SK-N-SH (cell line): Measurements from ENCODE around the gene PTMS.

Experiments
- CTCF ChIP-seq: fragments of 200-600 bp; sonication (generic); IDR thresholded peaks from 2 replicates; pipeline ENCODE4 v1.6.1; 2017; ENCODE audit warnings: antibody characterized with exemption, mild to moderate bottlenecking, moderate library complexity
- EP300 ChIP-seq, 2 experiments: IDR thresholded peaks; 2 replicates each; pipeline versions ENCODE4 v1.4.0 to v1.6.1; 2012; ENCODE audit warnings: borderline replicate concordance in 1 of 2, low read depth in 1 of 2, low read length in 1 of 2
- GATA2 ChIP-seq: sonication (generic); formaldehyde crosslinking; IDR thresholded peaks from 2 replicates; pipeline ENCODE4 v1.5.0; 2020; ENCODE audit warnings: mild to moderate bottlenecking, missing genetic modification reagents
- POLR2AphosphoS5 ChIP-seq: IDR thresholded peaks from 2 replicates; pipeline ENCODE4 v1.6.1; 2012; ENCODE audit warnings: low read depth, low read length
- SIN3A ChIP-seq: IDR thresholded peaks from 2 replicates; pipeline ENCODE4 v1.6.1; 2012; ENCODE audit warnings: low read depth, mild to moderate bottlenecking, low read length, moderate library complexity, borderline replicate concordance
- TAF1 ChIP-seq: IDR thresholded peaks from 2 replicates; pipeline ENCODE4 v1.6.1; 2012; ENCODE audit warnings: low read depth, mild to moderate bottlenecking, low read length, moderate library complexity, borderline replicate concordance
- TF ChIP-seq, protein P1 (sequence below): IDR thresholded peaks from 2 replicates; pipeline ENCODE4 v1.6.1; 2012; ENCODE audit warnings: mild to moderate bottlenecking, low read depth, low read length, moderate library complexity
- TF ChIP-seq, protein P2 (sequence below): IDR thresholded peaks from 2 replicates; pipeline ENCODE4 v1.4.0; 2012; ENCODE audit warnings: low read depth

- no peak for TF ChIP-seq CTCF
- TF ChIP-seq SIN3A: no peak
- TF ChIP-seq, protein P1, sequence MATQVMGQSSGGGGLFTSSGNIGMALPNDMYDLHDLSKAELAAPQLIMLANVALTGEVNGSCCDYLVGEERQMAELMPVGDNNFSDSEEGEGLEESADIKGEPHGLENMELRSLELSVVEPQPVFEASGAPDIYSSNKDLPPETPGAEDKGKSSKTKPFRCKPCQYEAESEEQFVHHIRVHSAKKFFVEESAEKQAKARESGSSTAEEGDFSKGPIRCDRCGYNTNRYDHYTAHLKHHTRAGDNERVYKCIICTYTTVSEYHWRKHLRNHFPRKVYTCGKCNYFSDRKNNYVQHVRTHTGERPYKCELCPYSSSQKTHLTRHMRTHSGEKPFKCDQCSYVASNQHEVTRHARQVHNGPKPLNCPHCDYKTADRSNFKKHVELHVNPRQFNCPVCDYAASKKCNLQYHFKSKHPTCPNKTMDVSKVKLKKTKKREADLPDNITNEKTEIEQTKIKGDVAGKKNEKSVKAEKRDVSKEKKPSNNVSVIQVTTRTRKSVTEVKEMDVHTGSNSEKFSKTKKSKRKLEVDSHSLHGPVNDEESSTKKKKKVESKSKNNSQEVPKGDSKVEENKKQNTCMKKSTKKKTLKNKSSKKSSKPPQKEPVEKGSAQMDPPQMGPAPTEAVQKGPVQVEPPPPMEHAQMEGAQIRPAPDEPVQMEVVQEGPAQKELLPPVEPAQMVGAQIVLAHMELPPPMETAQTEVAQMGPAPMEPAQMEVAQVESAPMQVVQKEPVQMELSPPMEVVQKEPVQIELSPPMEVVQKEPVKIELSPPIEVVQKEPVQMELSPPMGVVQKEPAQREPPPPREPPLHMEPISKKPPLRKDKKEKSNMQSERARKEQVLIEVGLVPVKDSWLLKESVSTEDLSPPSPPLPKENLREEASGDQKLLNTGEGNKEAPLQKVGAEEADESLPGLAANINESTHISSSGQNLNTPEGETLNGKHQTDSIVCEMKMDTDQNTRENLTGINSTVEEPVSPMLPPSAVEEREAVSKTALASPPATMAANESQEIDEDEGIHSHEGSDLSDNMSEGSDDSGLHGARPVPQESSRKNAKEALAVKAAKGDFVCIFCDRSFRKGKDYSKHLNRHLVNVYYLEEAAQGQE: no peak
- TF ChIP-seq POLR2AphosphoS5: no peak
- TF ChIP-seq, protein P2, sequence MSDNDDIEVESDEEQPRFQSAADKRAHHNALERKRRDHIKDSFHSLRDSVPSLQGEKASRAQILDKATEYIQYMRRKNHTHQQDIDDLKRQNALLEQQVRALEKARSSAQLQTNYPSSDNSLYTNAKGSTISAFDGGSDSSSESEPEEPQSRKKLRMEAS: no peak
- TF ChIP-seq EP300 (IDR thresholded peaks at IDR 0.05; ENCODE audit: borderline replicate concordance in 1 of 2, low read depth in 1 of 2, low read length in 1 of 2): no peak
- TF ChIP-seq GATA2 (CRISPR knock-in tag): no peak
- no peak for TF ChIP-seq TAF1
Observed at GRCh38 chr12:6775185-6776174, 9.3 kb downstream of the PTMS start.
